Kidney capillary endothelial cell (primary cell): Measurements from ENCODE around the gene CNNM1.

Source experiments
- DNase-seq: peaks from one replicate; pipeline ENCODE4 v3.0.0-alpha.2; 2018; ENCODE audit warnings: low spot score

Gene CNNM1

DNA sequence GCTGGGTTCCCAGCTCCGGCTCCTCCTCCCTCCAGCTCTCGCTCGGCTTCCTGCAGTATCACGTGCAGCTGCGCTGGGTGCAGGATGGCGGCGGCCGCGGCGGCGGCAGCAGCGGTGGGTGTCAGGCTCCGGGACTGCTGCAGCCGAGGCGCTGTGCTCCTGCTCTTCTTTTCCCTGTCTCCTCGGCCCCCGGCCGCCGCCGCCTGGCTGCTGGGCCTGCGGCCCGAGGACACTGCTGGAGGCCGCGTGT, at the start of gene CNNM1:
Gene CNNM1, plus strand, starts transcription at position 53 of the 250 bp plus-strand sequence. Its CDS starts 32 bp downstream, at position 85.
- no peak for DNase-seq

DNA sequence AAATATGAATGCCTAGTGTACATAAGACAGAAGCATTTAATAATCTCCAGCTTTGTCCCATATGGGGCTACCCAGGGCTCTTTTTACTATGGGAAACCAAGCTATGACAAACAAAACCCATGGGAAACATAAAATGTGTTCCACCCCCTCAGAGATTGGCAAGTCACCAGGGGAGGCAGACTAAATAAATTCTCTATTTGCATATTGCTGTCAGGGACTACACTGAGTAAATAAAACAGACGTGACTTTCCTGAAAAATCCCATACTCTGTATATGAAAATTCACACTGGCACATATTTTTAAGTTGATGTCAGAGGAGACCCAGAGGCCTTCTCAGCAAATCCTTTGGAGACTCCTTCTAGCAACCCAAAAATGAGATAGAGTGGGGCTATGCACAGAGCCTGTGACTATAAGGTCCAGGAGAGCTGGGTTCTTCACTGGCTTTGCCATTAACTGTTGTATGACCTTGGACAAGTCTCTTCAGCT, 49.5 kb upstream of the CNNM1 start:
- DNase-seq = no peak

DNA sequence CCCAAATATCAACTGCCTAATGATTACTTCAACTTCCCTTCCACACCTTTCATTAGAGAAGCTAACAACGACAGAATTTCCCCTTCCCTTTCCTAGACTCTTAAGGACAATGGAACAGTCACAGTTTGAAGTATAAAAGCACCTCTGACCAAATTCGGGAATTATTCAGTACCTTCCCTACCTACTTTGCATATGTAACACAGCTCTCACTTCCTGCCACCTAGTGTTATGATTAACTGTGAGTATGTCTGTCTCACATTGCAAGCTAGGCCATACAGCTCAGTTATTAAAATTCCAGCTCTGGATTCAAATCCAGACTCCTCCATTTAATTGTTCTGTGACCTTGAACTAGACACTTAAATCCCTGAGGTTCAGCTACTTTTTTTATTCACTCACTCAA, 48.7 kb upstream of the CNNM1 start:
- no peak for DNase-seq

DNA sequence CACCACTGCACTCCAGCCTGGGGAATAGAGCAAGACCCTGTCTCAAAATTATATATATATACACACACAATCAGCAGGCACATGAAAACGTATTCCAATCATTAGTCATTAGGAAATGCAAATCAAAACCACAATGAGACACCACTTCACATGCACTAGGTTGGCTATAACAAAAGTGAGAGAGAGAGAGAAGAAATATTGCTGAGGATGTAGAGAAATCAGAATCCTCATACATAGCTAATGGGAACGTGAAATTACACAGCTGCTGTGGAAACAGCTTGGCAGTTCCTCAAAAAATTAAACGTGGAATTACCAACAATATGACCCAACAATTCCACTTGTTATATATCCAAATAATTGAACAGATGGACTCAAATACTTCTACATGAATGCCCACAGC, 43.3 kb upstream of the CNNM1 start:
- no peak for DNase-seq

DNA sequence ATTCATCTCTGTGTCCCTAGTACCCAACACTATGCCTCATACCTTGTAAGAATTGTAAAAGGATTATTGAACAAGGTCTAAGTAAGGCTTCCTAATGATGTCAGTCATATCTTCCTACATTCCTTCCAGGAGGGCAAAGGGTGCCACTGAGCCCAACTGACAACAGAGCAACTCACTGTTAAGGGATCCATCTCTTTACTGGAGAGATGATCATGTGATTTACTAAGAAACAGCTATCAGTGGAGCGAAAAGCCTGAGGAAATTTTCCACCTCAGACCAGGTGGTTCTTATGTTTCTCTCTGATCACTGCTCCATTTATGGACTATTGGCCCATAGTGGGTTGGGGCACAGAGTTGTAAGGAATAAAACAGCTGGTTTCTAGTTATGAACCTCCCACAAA, 38.9 kb upstream of the CNNM1 start:
- no peak for DNase-seq

DNA sequence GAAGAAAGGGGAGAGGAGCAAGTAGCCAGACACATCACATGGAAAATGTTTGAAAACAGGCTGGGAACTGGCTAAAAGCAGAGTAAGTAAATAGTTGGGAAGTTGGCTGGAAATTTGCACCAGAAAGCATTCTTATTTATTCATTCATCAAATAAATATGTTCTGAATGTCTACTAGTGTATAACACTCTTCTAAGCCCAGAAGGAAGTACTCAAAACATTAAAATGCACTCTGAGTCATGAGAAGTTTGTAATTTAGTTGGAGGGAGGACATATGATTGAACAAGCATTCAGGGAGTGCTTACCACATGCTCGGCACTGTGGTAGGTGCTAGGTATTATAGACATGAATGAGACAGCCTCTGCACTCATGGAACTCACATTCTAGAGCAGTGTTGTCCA, 37.0 kb upstream of the CNNM1 start:
- no peak for DNase-seq

DNA sequence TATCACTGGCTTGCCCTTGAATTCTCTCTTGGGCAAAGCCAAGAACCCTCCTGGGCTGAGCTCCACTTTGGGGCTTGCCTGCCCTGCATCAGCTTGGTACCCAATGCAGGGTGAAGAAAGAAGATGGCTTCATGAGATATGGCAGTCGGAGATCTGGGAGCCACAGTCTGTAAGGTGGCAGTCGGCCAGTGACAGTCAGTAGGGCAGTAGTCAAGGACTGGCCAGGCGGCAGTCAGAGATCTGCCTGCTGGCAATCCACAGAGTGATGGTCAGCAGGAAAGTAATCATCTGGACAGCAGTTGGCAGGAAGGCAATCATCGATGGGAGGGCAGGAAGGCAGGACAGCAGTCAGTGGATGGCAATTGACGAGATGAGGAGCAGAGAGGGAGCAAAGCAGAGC, 32.6 kb upstream of the CNNM1 start:
- DNase-seq = no peak

DNA sequence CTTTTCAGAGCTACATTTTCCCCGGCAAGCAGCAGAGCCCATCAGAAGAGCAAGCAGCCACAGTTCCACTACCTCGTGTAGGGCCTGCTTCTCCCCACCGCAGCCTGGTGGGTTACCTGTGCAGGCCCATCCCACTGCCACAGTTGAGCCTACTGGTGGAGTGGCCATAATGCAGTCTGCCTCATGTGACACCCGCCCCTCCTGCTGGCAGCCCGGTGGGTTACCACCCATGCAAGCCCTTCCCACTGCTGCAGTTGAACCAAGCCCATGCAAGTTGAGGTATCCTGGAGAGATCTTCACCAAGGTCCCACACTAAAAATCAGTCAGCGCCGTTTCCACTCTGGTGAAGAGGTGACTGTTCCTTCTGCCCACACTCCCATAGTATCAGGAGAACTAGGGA, 32.1 kb upstream of the CNNM1 start:
- DNase-seq = no peak

DNA sequence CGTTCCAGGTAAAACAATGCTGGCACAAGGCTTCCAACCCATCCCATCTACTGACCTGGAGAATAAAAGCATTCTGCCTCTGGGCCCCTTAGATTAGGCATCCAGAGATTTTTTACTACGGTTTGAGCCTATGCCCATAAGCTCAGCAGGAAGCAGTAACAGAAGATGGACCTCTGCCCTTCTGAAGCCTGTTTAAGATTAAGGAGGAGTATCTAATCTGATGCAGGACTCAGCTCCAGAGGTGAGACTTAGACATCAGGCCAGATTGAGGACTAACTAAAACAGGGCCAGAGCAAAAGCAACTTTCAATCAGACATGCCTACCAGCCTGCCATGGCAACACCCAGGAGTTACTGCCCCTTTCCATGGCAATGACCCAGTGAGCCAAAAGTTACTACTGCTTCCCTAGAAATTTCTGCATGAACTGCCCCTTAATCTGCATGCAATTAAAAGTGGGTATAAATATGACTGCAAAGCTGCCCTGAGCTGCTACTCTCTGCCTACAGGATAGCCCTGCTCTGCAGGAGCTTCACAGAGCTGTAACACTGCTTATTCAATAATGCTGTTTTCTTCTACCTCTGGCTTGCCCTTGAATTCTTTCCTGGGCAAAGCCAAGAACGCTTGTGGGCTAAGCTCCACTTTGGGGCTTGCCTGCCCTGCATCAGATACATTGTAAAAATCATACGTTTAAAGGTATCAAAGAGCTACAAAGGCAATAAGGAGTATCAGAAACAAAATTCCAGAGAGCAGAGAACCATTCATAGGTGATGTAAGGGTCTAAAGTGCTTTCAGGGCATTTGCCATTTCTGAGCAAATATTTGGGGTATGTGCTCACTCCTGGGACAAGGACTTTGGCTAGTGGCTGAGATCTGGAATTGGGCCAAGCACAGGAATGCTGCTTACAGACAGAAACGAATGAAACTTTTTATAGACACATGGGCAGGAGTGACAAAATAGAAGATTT, 25.0 kb upstream of the CNNM1 start:
- no peak for DNase-seq

DNA sequence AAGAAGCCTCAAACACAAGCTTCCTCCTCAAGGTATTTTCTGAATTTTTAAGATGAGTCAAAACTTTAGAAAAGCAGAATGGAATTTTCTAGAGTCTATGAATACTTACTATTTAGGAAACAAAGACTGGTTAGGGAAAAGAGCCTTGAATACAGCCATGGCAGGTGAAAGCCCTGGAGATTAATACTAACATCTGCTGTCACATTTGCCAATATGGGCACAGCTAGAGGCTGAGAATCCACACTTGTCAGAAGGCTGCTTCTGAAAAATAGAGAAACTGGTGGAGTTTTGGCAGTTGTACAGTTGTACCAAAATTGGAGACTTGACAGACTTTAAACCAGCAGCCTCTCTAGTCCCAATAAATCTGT, 24.3 kb upstream of the CNNM1 start:
- DNase-seq = no peak

DNA sequence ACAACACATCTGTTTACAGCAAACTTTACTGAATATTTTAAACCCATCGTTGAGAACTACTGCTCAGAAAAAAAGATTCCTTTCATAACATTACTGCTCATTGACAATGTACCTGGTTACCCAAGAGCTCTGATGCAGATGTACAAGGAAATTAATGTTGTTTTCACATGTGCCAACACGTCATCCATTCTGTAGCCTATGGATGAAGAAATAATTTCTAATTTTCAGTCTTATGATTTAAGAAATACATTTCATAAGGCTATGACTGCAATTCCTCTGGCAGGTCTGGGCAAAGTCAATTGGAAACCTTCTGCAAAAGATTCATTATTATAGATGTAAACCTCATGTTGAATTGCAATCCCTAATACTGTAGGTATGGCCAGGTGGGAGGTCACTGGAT, 16.7 kb upstream of the CNNM1 start:
- DNase-seq = no peak

DNA sequence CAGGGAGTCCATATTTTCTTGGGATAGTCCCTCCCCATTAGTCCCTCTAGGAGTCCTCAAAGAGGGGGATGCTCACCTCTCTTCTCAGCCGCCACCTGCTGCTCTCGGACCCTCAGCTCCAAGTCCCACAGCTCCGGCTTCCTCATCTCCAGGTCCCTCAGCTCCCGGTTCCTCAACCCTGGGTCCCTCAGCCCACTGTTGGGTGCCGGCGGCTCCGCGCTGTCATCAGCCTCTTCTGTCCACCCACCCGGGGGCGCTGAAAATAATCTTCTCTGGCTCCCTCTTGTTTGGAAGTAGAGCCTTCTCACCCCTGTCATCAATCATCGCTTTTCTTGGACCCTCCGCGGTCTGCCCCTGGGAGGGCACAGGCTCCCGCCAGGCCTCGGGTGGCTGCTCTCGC, 13.3 kb upstream of the CNNM1 start:
- no peak for DNase-seq

DNA sequence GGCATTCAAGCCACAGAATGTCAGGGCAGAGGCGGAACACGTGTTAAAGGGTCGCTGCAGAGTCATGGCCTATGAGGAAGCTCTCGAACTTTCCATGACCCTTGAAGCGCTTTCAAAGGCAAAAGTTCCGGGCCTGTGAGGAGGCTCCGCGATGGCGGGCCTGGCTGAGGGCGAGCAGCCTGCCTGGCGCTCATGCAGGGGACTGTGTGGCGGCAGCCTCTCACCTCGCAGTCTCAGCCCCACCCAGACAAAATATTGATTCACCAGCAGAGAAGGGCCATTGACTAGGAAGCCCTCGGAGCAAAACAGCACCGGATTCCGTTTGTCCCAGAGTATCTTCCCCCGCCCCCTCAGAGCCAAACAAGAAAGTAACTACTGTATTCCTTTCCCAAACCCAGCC, 12.8 kb upstream of the CNNM1 start:
- DNase-seq = no peak

DNA sequence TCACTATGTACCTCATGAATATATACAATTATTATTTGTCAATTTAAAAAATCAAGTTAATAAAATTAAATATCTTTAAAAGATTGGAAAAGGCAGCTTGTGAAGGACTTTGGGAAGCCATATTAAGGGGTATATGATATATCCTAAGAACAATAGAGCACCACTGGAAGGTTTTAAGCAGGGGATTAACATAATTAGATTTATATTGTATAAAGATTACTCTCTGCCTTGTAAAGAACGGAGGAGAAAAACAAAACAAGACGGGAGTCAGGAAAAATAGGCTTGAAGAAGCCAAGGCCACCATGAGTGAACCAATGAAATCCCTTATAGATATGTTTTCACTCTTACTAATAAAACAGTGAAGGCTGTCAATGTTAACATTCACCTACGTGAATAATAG, 11.1 kb upstream of the CNNM1 start:
- no peak for DNase-seq

DNA sequence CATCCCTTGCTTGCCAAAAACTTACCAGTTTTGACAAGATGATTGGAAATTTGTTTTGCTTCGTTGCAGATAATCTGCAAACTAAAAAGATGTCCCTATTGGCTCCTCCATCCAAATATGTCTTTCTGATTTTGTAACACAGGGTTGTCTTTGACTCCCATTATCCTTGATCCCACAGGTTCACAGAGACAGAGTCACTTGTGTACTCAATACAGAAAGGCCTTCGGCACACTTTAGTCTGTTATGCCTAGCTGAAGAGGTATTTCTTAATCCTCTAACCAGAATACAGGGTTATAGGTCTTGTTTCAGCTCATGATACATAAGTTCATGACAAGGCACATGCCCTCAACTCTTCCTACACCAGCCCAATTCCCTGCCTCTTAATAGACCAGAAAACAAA, 10.7 kb upstream of the CNNM1 start:
- no peak for DNase-seq

DNA sequence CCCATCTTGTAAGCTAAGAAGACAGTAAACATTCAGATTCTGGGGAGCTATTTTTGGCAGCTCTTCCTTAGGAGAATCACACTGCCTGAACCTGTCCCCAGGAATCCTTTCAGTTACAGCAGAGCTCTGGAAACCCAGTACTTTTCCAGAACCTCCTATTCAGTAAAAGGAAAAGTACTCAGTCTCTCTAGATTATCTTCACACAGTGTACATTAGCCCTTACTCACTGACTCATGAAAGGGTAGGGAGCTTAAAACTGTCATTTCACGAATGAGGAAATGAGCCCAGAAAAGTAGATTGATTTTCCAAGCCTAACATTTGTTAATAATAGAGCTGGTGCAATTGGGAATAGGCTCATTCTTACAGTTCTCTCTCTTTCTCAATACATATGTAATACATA, 3.9 kb upstream of the CNNM1 start:
- no peak for DNase-seq

DNA sequence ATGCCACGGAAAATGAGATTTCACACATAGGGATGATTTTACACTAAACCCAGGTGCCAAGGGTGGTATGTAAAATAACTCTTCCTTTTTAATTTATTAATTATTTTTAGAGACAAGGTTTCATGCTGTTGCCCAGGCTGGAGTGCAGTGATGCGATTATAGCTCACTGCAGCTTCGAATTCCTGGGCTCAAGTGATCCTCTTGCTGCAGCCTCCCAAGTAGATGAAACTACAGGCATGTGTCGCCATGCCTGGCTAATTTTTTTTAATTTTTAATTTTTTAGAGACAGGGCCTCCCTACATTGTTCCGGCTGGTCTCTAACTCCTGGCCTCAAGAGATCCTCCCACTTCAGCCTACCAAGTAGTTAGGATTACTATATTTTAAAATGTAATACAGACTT, 2.3 kb upstream of the CNNM1 start:
- DNase-seq = no peak

DNA sequence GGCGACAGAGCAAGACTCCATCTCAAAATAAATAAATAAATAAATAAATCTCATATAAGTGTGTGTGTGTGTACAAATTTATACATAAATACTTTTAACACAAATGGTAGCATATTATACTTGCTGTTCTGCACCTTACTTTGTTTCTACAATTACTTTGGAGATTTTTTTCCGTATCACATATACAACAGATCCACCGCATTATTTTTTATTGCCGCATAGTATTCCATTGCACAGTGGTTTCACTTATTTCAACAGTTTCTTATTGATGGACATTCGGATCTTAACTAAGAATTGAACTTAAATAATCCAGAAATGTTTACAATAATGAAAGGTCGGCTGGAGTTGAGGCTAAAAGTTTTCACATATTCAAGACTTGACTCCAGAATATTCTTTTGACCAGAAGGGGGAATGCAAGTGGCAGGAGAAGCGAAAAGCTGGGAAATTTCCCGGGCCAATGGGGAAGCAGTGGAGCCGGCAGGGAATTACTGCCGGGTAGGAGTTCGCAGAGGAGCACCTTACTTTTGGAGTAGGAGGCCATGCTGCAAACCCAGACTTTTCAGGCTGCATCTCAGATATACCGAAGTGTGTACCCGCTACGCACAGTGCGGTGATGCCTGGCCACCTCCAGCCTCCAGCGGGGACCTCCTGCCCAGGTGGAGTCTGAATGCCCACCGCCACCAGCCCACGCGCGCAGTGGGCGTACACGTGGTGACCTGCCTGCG, 415 bp upstream of the CNNM1 start:
- DNase-seq = no peak

DNA sequence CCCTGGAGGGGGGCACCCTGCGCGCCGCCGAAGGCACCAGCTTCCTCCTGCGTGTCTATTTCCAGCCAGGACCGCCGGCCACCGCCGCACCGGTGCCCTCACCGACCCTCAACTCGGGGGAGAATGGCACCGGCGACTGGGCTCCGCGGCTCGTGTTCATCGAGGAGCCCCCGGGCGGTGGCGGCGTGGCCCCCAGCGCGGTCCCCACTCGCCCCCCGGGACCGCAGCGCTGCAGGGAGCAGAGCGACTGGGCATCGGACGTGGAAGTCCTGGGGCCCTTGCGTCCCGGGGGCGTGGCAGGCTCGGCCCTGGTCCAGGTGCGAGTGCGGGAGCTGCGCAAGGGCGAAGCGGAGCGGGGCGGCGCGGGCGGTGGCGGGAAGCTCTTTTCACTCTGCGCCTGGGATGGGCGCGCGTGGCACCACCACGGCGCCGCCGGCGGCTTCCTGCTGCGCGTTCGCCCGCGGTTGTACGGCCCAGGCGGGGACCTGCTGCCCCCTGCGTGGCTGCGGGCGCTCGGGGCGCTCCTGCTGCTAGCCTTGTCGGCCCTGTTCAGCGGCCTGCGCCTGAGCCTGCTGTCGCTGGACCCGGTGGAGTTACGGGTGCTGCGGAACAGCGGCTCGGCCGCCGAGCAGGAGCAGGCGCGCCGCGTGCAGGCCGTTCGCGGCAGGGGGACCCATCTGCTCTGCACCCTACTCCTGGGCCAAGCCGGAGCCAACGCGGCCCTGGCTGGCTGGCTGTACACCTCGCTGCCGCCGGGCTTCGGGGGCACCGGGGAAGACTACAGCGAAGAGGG, 594 bp downstream of the CNNM1 start:
- DNase-seq = no peak

DNA sequence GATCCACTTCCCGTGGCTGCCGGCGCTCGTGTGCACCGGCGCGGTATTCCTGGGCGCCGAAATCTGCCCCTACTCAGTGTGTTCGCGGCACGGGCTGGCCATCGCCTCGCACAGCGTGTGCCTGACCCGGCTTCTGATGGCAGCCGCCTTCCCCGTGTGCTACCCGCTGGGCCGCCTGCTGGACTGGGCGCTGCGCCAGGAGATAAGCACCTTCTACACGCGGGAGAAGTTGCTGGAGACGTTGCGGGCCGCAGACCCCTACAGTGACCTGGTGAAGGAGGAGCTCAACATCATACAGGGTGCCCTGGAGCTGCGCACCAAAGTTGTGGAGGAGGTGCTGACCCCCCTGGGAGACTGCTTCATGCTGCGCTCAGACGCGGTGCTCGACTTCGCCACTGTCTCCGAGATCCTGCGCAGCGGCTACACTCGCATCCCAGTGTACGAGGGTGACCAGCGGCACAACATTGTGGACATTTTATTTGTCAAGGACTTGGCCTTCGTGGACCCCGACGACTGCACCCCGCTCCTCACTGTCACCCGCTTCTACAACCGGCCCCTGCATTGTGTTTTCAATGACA, 1.3 kb downstream of the CNNM1 start:
- no peak for DNase-seq

DNA sequence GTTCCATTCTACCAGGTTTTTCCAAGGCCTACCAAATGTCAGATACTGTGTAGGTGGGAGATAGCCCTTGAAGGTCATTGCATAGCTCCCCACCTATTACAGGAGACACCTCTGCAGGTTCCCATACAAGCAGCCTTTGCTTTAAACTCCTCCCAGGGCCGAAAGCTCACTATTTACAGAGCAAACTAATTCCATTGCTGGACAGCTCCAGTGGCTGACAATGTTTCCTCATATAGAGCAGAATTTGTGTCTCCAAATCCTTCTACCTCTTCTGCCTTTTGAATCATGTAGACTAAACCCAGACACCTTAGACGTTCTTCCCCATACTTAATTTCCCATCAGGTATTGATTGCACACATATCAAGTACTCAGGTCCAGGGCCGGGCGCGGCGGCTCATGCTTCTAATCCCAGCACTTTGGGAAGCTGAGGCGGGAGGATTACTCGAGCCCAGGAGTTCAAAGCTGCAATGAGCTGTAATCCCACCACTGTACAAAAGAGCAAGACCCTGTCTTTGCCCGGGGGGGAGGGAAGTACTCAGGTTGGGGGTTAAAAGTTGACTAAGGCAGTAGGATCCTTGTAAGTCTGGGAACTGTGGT, 2.1 kb downstream of the CNNM1 start:
- no peak for DNase-seq

DNA sequence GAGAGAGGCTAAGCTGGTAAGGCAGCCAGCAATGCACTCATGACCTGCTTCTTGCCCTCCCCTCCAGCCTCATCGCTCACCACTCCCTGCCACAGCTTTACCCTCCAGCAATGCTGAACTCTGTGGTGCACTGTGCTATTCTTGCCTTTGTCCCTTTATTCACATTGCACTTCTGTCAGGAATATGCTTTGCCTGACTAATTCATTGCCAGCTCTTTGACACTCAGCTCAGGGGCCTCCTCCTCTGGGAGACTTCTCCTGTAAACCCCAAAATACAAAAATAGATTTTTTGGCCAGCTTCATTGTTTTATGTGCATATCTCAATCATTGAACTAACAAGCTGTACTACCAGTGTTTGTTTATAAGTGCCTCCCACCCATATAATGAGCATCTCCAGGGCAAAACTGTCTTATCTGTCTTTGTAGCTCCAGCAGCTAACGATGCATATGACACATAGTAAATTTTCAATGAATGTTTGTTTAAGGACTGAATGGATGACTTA, 8.2 kb downstream of the CNNM1 start:
- no peak for DNase-seq
